HG02642 (cell line): ENCODE measurements around the gene SLC25A1.

Source experiments
- ATAC-seq: cut with Tn5 transposase; IDR thresholded peaks from one replicate; pipeline ENCODE4 v1.9.1; 2021; ENCODE audit warnings: mild to moderate bottlenecking; ENCODE audit not compliant: unreplicated experiment, poor library complexity

Gene SLC25A1

DNA sequence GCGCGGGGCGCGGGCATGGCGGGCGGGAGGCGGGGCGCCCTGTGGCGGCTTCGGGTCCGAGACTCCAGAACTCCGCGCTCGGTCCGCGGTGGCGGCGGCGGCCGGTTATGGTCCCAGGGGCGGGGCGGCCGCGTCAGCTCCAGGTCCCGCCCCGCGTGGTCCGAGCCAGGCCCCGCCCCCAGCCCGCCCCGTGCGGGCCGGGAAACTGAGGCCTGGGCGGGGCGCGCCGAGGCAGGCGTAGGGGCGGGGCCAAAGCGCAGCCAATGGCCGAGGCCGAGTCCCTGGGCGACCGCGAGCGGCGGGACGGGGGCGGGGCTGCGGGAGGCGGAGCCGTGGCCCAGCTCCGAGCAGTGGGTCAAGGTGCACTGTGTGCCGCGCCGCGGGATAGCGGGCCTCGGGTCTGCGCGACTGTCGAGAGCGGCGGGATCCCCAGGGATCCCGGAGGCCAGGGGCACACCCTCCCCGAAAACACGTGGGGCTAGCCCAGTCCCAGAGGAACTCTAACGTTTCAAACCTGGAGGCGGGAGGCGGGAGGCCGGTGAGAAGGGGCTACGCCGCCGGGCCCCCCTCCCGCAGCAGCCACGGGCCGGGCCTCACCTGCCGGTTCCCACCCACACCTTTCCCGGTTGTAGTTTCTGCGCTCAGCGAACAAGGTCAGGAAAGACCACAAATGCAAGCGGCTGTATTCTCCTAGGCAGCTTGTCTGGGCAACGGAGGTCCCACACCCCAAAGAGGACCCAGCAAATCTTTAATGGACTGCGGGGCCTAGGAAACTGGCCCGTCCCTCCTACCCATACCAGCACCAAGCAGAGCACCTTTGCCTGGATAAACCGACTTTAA lies at the start of gene SLC25A1:
Gene SLC25A1 (minus strand): TSS at position 80 of the 840 bp plus-strand sequence. CDS start 63 bp downstream, at position 17.
- peak; percentile 73 for ATAC-seq

DNA sequence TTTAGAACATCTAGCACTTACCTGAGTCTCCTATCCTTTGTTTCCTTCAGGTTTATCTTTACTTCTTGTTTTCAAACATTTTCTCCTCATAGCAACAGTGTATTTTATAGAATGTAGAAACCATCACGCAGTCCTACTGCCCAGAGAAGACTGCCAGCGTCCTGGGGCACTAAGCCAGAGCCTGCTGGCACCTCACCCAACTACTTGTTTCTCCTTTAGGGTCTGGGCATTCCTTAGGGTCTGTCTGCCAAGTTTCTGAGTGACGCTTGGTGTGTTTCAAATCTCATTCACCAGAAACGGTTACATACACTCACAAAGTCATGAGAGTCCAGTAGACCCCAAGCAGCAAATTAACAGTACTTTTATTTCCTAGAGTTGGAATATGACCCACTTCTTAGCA lies 49.6 kb upstream of the SLC25A1 start:
- no peak for ATAC-seq

DNA sequence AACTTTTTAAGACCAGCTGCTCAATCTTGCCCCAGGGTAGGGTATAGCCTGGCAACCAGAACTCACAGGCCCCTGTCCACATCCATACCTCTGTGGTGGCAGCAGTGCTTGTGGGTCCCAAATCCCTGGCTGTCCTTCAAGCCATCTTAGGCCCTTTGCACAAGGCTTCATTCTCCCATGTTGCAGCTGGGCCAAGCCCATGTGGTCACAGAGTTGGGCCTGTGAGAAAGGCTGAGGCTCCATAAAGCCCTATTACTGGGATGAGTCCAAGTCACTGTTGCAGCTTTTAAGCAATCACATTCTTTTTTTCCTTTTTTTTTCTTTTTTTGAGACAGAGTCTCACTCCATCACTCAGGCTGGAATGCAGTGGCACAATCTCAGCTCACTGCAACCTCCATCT lies 47.9 kb upstream of the SLC25A1 start:
- no peak for ATAC-seq

DNA sequence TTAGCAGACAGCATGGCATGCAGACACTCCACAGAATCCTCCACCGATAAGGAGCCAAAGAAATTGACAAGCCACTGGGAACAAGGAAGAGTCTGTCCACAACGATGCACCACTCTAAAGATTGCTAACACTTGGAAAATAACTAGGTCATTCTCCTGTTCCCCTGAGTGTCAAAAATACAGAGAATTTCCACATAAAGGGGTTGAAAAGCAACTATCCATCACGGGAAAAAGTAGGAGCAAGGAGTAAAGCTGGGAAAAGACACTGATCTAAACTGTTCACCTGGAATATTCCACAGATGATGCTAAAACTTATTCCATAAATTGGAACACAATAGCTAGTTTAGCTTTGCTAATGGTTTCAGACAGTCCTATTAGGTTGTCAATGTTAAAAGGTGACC lies 47.0 kb upstream of the SLC25A1 start:
- no peak for ATAC-seq

DNA sequence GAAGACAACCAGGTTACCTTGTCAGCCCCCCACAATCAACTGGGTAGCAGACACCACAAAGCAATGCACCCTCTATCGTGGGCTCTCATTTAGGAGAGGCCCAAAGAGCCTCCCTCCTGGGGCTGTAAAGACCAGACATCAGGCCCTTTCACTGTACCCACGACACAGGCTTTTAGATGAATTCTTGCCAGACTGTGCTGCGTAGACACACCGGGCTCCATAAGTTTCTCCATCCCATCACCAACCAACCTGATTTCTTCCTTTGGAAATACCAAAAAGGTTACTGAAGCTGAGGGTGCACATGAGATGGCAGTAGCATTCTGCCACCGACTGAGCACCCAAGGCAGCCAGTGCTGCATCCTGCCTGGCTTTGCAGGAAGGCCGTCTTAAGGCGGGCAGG lies 46.4 kb upstream of the SLC25A1 start:
- ATAC-seq, result no peak

DNA sequence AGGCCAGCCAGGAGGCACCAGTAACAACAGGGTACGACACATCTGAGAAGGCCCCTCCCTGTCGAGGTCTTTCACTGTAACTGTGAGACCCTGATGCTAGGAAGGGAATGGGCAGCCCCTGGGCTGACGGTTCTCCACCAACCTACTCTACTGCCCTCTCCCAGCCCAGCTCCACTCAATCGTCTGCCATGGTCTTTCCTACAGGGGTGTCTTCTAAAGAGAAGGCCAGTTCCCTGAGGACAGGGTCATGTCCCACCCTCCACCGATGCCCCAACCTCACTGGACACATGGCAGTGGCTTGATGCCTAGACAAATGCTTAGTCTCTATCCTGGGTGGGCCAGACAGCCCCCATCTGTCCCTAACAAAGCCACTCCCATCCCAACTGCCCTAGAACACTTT lies 46.0 kb upstream of the SLC25A1 start:
- no peak for ATAC-seq

DNA sequence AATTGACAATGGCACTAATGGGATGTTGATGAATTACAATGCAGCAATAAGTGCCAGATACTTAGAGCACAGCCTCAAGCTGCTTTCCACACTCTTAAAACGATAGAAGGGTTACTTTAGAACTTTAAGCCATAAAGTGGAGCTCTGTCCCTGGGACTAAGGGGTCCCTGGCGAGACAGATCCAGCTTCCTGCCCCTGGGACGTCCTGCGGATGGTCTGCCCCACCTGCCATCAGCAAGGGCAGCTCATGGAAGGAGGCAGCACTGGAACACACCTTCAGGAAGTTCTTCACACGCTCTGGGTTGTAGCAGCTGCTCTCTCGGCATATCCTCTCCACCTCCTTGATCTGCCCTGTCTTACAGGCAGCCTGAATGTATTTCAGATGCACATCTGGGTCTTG lies 45.1 kb upstream of the SLC25A1 start:
- ATAC-seq, result no peak

DNA sequence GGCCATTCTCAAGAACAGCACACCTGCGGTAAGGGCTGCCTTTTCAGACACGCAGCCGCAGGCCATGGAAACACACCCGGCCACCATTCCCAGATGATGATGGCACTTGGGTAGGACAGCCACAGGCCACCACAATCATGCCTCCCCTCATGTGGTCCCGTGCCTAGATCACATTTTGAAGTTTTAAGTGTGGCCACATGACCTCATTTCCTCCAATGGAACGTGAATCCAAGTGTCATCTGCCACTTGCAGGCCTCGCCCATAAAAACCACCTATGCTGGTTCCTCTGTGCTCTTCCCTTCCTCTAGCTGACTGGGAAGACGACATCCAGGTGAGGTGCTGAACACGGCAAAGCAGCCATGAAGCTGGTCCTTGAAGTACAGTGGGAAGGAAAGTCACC lies 44.6 kb upstream of the SLC25A1 start:
- ATAC-seq, result no peak

DNA sequence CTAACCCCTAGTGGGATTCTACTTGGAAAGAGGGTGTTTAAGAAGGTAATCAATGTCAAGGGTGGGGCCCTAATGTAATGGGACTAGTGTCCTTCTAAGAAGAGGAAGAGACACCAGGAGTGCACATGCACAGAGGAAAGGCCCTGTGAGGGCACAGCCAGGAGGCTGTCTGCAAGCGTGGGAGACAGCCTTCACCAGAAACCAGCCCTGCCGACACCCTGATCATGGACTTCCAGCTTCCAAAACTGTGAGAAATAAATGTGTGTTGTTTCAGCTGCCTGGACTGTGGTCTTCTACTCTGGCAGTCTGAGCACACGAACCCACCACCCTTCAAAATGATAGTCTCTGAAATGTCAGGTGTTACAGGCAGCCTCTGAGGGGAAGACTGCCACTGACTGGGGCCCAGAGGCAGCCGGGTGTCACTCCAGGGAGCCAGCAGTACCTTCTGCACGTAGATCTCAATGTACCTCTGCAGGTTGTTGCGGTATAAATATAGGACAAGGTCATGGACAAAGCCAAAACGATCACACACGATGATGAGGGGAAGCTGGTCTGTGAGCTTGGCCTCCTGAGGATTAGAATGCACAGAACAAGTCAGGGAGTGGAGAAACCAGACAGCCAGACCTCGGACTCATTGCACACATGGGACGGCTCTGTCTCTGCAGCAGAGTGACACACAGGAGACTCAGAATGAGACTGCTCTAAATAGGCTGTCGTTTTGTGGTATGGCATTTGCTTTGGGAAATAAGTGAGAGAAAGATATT lies 43.9 kb upstream of the SLC25A1 start:
- ATAC-seq, result no peak

DNA sequence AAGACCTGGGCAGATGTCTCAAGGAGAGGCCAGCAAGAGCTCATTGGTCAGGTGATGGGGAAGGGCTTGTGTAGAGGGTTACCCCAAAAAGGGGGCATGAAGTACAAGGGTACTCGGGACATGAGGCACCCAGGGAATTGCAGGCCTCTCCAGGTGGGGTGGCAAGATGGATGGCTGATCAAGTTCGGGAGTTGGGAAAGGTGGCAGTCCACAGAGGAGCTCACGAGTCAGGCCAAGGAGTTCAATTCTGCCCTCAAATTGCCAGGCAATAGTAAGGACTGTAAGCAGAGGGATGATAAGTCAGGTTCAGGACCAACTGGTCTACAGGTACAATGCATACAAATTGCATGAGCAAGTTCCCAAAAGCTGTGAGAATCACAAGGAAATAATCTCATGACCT lies 42.3 kb upstream of the SLC25A1 start:
- no peak for ATAC-seq

DNA sequence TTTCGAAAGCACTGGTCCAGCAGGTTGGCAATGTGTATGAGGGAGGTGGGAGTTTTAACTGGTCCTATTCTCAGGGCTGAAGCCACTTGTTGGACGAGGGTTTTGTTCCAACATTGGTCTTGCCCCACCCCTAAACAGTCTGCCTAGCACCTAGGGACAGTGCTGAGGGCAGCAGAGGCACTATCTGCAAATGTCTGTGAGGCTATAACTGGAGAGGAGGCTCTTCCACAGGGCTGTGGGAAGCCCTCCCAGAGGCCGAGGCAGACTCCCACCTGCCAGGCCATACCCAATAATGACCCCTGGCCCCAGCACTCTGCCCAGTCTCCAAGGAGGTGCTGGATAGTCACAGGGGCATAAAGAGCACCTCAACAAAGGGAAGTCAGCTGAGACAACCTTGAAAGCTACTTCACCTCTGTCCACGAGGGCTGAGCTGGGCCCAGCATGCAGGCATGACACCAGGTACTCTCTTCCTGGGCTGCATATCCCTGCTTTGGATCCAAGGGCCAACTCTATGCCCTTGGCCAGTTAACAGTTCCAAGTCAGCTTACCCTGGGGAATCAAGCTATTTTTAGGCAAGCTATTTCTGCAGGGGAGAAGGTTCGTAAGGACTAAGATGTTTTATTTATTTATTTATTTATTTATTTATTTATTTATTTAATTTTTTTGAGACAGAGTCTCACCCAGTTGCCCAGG lies 40.2 kb upstream of the SLC25A1 start:
- no peak for ATAC-seq

DNA sequence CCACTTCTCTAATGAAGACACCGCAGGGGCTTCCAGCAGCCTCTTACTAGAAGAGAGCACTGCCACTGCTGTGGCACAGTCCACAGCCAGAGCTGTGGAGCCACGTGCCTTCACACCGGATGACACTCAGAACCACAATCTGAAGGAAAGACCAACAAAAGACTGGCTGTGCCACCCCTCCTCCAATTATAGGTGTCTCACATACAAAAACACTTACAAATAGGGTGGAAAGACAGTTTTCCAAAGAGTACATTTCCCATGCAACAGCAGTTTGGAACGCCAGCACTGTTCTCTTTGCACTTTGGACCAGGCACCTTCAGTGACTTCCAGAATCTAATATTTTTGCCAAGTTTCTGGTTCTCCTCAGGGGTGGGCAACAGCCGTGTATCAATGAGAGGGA lies 38.0 kb upstream of the SLC25A1 start:
- no peak for ATAC-seq

DNA sequence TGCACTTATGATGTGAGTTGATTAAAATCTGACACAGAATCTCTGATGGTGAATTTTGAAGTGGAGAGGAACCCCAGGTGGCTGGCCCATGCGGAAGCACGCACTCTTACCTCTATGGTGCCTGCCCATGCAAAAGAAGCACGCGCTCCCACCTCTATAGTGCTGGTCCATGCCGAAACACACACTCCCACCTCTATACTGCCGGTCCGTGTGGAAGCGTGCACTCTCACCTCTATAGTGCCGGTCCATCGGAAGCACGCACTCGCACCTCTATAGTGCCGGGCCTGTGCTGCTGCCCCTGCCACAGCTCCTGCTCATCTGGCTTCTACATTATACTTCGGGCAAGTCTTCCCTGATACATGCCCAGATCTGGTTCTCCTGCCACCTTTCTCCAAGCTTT lies 36.8 kb upstream of the SLC25A1 start:
- no peak for ATAC-seq

DNA sequence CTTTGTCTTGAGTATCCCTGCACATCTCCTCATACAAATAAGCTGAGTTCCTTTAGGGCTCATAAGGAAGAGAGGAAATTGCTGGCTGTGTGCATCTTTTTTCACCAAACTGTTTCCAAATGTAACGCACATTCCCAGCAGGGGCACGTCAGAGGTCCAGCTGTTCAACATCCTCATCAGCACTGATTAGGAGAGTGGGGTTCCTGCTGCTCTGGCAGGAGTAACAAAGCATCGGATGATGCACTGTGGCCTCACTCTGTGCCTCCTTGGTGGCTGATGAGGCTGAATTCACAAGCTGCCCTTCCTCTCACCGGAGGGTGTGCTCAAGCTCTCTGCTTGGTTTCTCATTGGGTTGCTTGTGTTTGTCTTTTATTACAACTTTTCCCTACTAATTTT lies 35.5 kb upstream of the SLC25A1 start:
- no peak for ATAC-seq

DNA sequence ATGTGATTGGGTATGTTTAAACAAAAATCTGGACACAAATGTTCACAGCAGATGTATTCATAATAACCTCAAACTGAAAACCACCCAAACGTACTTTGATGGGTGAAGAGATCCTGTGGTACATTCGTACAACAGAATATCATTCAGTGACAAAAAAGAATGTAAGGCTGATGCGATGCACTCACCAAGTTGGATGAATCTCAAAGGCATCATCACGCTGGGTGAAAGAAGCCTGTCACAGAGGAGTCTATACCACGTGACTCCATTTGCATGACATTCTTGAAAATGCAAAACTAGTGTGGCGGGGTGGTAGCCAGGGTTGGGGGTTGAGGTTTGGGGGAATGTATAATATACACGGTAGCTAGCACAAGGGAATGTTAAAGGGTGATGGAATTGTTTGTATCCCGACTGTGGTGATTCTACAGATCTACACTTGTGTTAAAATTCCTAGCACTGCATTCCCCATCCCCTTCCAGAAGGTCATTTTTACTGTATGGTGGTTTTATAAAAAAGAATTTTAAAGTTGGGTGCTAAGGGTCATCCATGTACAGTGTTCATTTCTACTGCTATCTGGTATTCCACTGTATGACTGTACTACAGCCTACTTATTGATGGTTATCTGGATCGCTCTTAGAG lies 35.0 kb upstream of the SLC25A1 start:
- ATAC-seq, result no peak

DNA sequence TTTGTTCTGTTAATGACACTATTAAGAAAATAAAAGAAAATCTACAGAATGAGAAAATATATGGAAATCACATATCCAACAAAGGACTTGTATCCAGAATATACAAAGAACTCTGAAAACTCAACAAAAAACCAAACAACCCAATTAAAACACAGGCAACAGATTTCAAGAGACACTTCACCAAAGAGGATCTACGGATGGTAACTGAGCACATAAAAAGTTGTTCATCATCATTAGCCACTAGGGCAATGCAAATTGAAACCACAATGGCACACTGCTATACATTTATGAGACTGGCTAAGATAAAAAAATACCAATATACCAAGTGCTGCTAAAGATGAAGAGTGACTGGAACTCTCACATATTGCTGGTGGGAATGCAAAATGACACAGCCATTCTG lies 34.5 kb upstream of the SLC25A1 start:
- no peak for ATAC-seq

DNA sequence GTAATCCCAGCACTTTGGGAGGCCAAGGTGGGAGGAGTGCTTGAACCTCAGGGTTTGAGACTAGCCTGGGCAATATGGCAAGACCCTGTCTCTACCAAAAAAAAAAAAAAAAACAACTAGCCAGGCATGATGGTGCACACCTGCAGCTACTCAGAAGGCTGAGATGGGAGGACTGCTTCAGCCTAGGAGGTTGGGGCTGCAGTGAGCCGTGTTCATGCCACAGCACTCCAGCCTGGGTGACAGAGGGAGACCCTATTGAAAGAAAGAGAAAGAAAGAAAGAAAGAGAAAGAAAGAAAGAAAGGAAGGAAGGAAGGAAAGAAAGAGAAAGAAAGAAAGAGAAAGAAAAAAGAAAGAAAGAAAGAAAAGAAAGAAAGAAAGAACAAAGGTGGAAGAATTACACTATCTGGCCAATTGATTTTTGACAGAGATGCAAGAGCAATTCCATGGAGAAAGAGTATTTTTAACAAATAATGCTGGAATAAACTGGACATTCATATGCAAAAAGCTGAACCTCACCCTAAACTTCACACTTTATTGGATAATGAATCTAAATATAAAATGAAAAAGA lies 33.9 kb upstream of the SLC25A1 start:
- no peak for ATAC-seq

DNA sequence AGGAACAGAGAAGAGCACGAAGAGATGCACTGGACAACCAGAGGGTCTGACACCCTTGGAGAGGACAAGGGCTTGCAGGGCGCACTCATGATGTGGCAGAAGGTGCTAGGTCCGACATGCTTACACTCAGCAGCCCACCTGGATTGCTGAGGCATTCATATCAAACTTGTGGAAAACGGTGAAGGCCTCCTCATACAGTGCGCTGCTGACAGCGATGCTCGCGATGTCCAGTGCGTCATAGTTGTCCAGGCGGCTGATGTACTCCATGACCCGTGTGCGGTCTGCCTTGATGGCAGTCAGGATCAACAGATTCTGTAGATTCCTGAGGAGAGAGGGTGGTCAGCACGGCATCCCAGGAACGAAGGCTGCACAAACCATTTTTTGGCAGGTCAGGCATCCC lies 31.7 kb upstream of the SLC25A1 start:
- ATAC-seq, result no peak

DNA sequence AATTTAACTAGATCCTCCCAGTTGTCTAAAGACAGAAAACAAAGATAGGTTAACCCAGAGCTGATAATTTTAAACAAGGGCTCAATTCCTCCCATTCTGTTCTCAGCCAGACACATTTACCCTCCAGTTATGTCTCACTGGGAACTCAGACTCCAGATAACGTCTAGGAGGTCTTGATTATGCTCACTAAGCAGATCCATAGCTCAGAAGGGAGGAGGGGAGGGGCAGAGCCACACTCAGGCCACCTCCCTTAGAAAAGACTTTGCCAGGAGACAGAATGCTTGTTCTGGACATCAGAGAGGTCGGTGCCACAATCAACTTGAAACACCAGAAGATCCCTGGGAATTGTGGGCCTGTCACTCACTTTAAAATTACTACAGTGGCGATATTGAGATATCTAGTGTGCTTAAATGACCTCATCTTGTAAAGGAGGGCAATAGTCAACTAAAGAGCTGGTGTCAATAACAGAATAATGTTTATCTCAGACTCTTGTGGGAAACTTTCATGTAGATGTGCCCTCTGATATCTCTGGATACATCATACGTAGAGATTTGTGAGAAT lies 29.8 kb upstream of the SLC25A1 start:
- no peak for ATAC-seq

DNA sequence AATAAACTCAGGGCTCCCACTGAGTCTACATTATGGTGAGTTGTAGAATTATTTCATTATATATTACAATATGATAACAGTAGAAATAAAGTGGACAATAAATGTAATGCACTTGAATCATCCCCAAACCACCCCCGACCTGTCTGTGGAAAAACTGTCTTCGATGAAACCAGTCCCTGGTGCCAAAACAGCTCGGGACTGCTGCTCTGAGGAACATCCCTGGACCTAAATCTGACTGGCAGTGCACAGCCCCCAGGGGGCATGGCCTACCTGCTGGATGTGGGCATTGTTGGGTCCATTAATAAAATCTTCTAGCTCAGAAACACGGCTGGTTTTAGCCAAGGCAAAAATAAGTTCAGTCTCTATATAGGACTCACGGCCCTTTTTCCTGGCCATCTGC lies 29.3 kb upstream of the SLC25A1 start:
- no peak for ATAC-seq
